A549 treated with Mapracorat at 1 μM for 4 hours (cell line): ENCODE measurements around the gene CMPK2. TPM values are rescaled to one million over a fixed set of nuclear protein-coding genes. Genes with fewer than 3 reads are reported as not detected.

Experiments used
- total RNA-seq: library from RNA; stranded (reverse); fragments of 200-300 nt; extraction: Qiagen RNA extraction; gene quantifications from 5 replicates; pipeline ENCODE4 v1.2.3, GENCODE V29; 2022

Gene CMPK2, protein sequence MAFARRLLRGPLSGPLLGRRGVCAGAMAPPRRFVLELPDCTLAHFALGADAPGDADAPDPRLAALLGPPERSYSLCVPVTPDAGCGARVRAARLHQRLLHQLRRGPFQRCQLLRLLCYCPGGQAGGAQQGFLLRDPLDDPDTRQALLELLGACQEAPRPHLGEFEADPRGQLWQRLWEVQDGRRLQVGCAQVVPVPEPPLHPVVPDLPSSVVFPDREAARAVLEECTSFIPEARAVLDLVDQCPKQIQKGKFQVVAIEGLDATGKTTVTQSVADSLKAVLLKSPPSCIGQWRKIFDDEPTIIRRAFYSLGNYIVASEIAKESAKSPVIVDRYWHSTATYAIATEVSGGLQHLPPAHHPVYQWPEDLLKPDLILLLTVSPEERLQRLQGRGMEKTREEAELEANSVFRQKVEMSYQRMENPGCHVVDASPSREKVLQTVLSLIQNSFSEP
- total RNA-seq: 0.73 to 0.95 TPM (median 0.86 TPM) in 5 replicates

GRCh38 chr2:6865346-6866274, at the start of gene CMPK2:
CMPK2 (minus strand) TSS chr2:6865907; CDS start chr2:6865696, 211 bp downstream.

GRCh38 chr2:6877402-6878304, 11.9 kb upstream of the CMPK2 start, which contains the start of gene RSAD2:
RSAD2 (plus strand) TSS chr2:6877777; CDS start chr2:6877801, 24 bp downstream.

Other genes with a start within 250 kb of the CMPK2 start
- gene RSAD2, start 11.9 kb upstream of the CMPK2 start, total RNA-seq: 0.20 to 0.66 TPM (median 0.34 TPM) in 5 replicates
- 6.6 to 8.8 TPM (median 8.1 TPM) in 5 replicates for gene RNF144A, start 51.5 kb upstream of the CMPK2 start, total RNA-seq